ENCODE data around the gene THTPA.

DNA sequence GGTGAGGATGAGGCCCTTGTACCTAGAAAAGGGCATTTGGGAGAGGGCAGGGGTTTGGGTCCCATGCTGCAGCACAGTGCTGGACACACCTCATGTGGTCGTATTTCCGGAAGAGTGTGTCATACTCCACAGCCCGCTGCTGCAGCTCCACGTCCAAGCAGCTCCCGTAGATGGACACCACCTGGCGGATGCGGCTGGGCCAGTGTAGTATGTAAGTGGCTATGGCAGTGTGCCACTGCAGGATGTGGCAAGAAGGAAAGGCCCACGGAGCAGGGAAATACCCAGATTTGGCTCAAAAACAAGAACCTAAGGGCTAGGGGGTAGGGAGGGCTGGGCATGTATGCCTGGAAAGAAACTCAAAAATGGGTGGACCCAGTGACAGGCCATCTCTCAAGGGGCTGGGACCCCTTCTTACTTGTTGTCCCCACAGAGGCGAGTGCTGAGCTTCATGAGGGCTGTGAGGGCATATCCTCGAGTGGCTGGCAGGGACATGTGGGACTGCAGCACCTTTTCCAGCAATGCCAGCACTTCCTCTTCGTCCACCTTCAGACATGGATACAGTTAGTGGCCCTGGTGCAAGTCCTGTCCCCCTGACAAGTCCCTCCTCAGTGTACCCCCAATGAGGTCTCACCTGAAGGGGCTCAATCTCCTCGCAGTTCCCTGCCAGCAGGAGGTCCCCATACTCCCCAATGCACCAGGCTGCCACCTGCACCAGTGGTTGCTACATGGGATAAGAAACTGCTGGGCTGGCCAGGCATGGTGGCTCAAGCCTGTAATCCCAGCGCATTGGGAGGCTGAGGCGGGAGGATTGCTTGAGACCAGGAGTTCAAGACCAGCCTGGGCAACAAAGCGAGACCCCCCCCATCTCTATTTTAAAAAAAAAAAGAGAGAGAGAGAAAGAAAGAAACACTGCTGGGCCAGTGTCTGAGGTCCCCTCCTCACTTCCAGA lies 6.1 kb downstream of the THTPA start:
- TF ChIP-seq, protein P1, sequence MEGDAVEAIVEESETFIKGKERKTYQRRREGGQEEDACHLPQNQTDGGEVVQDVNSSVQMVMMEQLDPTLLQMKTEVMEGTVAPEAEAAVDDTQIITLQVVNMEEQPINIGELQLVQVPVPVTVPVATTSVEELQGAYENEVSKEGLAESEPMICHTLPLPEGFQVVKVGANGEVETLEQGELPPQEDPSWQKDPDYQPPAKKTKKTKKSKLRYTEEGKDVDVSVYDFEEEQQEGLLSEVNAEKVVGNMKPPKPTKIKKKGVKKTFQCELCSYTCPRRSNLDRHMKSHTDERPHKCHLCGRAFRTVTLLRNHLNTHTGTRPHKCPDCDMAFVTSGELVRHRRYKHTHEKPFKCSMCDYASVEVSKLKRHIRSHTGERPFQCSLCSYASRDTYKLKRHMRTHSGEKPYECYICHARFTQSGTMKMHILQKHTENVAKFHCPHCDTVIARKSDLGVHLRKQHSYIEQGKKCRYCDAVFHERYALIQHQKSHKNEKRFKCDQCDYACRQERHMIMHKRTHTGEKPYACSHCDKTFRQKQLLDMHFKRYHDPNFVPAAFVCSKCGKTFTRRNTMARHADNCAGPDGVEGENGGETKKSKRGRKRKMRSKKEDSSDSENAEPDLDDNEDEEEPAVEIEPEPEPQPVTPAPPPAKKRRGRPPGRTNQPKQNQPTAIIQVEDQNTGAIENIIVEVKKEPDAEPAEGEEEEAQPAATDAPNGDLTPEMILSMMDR (IDR thresholded peaks at IDR 0.05) = no peak
- TF ChIP-seq, protein P2, sequence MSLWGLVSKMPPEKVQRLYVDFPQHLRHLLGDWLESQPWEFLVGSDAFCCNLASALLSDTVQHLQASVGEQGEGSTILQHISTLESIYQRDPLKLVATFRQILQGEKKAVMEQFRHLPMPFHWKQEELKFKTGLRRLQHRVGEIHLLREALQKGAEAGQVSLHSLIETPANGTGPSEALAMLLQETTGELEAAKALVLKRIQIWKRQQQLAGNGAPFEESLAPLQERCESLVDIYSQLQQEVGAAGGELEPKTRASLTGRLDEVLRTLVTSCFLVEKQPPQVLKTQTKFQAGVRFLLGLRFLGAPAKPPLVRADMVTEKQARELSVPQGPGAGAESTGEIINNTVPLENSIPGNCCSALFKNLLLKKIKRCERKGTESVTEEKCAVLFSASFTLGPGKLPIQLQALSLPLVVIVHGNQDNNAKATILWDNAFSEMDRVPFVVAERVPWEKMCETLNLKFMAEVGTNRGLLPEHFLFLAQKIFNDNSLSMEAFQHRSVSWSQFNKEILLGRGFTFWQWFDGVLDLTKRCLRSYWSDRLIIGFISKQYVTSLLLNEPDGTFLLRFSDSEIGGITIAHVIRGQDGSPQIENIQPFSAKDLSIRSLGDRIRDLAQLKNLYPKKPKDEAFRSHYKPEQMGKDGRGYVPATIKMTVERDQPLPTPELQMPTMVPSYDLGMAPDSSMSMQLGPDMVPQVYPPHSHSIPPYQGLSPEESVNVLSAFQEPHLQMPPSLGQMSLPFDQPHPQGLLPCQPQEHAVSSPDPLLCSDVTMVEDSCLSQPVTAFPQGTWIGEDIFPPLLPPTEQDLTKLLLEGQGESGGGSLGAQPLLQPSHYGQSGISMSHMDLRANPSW (CRISPR knock-in tag; conservative IDR thresholded peaks at IDR 0.05; ENCODE audit: low read depth) = no peak
- TF ChIP-seq, protein P3, sequence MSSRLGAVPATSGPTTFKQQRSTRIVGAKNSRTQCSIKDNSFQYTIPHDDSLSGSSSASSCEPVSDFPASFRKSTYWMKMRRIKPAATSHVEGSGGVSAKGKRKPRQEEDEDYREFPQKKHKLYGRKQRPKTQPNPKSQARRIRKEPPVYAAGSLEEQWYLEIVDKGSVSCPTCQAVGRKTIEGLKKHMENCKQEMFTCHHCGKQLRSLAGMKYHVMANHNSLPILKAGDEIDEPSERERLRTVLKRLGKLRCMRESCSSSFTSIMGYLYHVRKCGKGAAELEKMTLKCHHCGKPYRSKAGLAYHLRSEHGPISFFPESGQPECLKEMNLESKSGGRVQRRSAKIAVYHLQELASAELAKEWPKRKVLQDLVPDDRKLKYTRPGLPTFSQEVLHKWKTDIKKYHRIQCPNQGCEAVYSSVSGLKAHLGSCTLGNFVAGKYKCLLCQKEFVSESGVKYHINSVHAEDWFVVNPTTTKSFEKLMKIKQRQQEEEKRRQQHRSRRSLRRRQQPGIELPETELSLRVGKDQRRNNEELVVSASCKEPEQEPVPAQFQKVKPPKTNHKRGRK (CRISPR knock-in tag; IDR thresholded peaks at IDR 0.05; ENCODE audit: borderline replicate concordance) = no peak
- TF ChIP-seq ESRRA (CRISPR knock-in tag; IDR thresholded peaks at IDR 0.05; ENCODE audit: borderline replicate concordance) (no peak), SP1 (CRISPR knock-in tag; conservative IDR thresholded peaks at IDR 0.05) (no peak), FOXP1 (CRISPR knock-in tag; IDR thresholded peaks at IDR 0.05; ENCODE audit: borderline replicate concordance) (no peak), CBFB (CRISPR knock-in tag; IDR thresholded peaks at IDR 0.05; ENCODE audit: low read depth) (no peak), ZNF263 (CRISPR knock-in tag; IDR thresholded peaks at IDR 0.05; ENCODE audit: low read depth) (no peak), E2F5 (CRISPR knock-in tag; IDR thresholded peaks at IDR 0.05) (no peak)
- TF ChIP-seq, protein P4, sequence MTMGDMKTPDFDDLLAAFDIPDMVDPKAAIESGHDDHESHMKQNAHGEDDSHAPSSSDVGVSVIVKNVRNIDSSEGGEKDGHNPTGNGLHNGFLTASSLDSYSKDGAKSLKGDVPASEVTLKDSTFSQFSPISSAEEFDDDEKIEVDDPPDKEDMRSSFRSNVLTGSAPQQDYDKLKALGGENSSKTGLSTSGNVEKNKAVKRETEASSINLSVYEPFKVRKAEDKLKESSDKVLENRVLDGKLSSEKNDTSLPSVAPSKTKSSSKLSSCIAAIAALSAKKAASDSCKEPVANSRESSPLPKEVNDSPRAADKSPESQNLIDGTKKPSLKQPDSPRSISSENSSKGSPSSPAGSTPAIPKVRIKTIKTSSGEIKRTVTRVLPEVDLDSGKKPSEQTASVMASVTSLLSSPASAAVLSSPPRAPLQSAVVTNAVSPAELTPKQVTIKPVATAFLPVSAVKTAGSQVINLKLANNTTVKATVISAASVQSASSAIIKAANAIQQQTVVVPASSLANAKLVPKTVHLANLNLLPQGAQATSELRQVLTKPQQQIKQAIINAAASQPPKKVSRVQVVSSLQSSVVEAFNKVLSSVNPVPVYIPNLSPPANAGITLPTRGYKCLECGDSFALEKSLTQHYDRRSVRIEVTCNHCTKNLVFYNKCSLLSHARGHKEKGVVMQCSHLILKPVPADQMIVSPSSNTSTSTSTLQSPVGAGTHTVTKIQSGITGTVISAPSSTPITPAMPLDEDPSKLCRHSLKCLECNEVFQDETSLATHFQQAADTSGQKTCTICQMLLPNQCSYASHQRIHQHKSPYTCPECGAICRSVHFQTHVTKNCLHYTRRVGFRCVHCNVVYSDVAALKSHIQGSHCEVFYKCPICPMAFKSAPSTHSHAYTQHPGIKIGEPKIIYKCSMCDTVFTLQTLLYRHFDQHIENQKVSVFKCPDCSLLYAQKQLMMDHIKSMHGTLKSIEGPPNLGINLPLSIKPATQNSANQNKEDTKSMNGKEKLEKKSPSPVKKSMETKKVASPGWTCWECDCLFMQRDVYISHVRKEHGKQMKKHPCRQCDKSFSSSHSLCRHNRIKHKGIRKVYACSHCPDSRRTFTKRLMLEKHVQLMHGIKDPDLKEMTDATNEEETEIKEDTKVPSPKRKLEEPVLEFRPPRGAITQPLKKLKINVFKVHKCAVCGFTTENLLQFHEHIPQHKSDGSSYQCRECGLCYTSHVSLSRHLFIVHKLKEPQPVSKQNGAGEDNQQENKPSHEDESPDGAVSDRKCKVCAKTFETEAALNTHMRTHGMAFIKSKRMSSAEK (CRISPR knock-in tag; IDR thresholded peaks at IDR 0.05; ENCODE audit: borderline replicate concordance) = no peak
